Limb (tissue), 2 donors: ENCODE measurements around the gene RS1.
A peak's percentile ranks its signal among the peaks of the same experiment; 100 is the strongest.

Experiments used
- DNase-seq, 2 donors: peaks; one replicate each; pipeline ENCODE4 v3.0.0-alpha.2; 2016; ENCODE audit errors: extremely low spot score in 2 of 2

Gene RS1

GRCh38 chrX:18668071-18668835, 3.7 kb downstream of the RS1 start:
- DNase-seq: no peak

DNA sequence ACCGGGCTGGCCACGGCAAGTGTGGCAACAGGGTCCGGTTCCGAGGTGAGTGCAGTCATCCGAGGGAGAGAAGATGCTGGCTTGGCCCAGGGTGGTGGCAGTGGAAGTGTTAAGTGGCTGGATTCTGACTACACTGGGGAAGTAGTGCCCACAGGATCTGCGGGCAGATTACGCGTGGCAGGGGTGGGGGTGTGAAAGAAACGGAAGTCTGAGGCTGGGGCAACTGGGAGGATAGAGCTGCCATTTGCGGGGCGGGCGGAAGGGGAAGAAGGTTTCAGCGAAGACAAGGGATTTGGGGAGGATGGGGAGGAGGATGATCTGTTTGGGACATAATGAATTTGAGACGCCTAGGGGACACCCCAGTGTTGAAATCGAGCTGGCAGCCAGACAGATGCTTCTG, 5.3 kb downstream of the RS1 start:
- no peak for DNase-seq

DNA sequence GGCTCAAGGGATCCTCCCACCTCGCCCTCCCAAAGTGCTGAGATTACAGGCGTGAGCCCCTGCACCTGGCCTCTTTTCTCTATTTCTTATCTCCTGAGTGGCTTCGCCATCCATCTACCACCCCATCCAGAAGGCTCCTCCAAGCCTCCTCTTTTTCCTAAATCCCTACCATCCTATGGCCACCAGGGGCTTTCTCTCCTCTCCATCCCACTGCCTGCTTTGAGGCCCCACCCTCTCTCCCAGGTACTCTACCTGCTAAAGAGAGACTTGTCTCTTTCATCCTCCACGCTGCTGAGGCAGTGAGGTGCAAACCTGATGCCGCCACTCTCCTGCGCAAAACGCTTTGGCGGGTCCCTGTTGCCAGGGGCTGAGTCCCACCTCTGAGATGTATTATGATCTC, 7.0 kb downstream of the RS1 start:
- DNase-seq: no peak

- DNase-seq: no peak
Measured at GRCh38 chrX:18661273-18661672, 10.6 kb downstream of the RS1 start.

DNA sequence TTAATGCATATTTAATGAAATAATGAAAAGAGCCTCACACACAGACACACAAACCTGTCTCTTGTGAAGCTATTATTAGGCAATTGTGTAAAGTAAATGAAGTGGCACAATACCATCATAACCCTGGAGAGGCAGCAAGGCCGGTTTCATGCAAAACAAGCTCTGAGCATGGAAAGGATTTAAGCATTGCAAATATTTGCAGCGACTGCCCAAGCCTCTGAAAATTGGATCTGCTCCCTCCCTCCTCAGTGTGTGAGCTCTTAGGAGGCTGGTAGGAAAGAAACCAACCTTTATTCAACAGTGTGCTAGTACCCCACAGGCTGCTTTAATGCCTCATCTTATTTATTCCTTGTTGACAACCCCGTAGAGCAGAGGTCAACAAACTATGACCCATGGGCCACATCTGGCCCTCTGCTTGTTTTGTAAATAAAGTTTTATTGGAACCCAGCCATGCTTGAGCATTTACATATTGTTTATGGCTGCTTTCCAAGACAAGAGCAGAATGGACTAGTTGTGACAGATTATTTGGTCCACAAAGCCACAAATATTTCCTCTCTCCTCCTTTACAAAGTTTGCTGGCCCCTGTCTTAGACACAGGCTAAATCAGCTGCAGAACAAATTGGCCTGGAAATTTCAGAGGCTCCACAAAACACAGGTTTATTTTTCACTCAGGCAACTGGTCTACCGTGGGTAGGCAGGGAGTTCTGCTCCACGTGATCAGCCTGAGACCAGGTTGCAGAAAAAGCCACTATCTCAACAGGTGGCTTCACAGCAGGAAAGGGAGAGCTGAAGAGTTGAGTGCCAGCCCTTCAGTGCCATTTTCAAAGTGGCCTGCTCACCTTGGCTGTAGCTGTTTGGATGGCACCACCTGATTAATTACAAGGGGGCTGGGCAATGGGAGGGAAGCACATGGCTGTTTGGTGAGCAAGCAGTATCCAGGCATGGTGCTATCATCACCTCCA, 16.8 kb downstream of the RS1 start:
- no peak for DNase-seq

GRCh38 chrX:18652636-18653035, 19.3 kb downstream of the RS1 start:
- no peak for DNase-seq

GRCh38 chrX:18650662-18651061, 21.2 kb downstream of the RS1 start:
- DNase-seq: no peak

DNA sequence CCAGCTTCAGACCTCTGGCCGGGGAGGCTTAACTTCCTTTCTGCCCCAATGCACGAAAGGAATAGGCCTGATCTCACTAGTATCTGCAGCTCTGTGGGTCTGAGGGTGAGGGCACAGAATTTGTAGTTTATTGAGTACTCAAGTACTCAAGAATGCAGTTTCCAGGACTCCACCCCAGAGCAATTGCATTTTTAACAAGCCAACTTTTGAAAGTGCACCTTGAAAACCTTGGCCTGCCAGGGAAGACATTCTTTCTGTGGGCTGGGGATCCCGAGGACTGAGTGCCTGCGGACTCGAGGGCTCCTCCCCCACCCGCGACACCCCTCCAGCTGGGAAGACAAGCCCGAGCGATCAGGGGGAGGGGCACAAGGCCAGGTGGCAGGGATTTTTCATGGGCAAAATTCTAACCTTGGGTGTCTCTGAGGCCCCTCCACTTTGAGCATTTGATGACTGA, 22.4 kb downstream of the RS1 start:
- no peak for DNase-seq

GRCh38 chrX:18647621-18648020, 24.3 kb downstream of the RS1 start:
- no peak for DNase-seq

DNA sequence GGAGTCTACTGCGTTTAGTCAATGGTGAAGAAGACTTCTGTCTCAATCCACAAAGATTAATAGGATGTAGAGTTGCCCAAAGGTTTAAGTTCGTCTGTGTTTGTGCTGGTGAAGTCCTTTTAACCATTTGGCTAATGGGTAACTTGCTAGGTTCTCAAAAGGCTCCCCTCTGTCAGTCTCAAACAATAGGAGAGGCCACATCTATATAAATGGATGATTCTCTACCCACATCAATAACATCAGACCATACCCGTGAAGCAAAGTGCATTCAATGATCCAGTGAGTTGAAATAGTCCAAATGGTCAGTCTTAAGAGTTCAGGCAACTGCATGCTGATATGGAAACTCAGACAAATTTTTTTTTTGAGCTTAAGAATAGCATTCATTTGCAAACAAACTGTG, 28.1 kb downstream of the RS1 start:
- no peak for DNase-seq

- no peak for DNase-seq
Measured at GRCh38 chrX:18643243-18643642, 28.7 kb downstream of the RS1 start.

GRCh38 chrX:18640686-18641085, 31.2 kb downstream of the RS1 start:
- DNase-seq: peak; percentile 3 to 34

GRCh38 chrX:18639280-18639679, 32.6 kb downstream of the RS1 start:
- no peak for DNase-seq

DNA sequence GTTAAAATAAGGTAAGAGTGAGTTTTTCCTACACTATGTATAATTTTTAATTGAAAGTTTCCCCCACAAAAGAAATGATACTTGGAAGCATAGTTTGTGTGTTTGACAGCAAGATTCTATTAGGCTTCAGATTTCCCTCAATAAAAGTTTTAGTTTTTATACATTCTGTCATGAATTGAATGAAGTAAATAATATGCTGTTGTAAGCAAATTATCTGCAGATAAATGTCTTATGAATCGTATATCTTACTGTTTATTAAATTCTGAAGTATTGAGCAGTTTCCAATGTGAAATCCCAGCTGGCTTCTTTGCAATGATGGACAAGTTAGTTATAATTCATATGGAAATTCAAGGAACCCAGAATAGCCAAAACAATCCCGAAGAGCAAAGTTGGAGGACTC, 33.5 kb downstream of the RS1 start:
- DNase-seq: no peak

DNA sequence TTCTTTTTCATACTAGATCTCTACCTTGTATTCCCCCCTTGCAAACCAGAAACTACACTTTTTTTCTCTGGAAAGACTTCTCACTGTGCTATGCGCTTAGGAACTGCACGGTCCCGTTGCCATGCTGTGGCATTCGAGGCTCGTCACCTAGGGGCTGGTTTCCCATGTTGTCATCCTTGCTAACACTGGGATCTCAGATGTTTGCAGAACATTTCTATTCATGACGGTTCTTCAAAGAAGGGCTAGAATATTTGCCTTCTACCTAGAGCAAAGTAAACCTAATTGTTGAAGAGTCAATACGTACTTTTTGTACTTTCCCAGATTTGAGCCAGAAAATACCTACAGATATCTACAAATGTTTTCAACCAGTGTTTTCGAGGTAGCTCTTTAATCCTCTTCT, 41.0 kb downstream of the RS1 start:
- no peak for DNase-seq

- no peak for DNase-seq
Measured at GRCh38 chrX:18624599-18624998, 47.3 kb downstream of the RS1 start.

DNA sequence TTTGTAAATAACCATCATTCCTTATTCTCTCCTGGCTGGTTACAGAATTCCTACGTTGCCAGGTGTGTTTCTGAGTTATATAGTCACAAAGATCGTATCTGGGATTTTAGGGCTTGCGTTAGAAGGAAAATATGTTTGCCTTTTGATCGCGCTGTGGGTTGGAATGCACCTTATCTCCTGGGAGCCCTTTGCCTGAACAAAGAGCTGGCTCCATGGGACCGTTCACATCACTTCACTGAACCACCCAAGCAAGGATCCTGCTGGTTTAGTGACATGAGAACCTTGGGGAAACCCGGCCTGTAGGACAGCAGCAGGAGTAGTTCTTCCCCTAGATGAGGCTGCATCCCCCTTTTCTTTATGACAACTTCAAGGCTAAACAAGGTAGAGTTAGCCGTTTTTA, 51.6 kb downstream of the RS1 start:
- DNase-seq: no peak

- no peak for DNase-seq
Measured at GRCh38 chrX:18619288-18619687, 52.6 kb downstream of the RS1 start.

- DNase-seq: no peak
Measured at GRCh38 chrX:18617407-18617750, 54.5 kb downstream of the RS1 start.

DNA sequence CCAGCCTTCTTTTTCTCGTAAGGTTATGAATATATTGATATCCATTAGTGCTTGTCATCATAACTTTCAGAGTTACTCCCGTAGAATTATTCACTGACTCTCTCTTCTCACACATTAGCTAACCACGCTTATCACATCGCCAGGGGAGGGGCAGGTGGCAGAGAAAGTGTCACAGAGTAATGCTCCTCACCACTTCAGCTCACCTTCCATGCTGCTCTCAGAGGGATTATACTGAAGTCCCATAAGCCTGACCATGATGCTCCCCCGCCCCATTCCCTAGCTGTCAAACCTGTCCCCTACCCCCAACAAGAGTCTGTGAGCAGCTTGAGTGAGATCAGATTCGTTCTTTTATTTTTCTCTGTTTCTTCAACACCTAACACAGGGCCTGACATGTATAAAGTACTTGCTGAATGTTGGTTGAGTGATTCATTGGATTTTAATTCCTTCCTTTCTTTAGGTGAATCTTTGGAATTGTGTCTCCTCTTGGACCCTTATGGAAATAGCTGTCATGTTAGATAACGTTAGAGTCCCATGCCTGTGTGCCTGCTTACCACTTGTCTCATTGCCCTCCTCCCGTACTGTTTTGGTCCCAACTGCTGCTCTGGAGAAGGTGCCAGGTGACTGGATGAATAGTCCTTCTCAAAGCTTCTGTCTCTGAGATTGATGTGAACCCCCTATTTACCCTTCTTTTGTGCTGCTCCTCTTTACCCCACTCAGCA, 55.1 kb downstream of the RS1 start:
- no peak for DNase-seq

- DNase-seq: no peak
Measured at GRCh38 chrX:18613930-18614639, 57.8 kb downstream of the RS1 start.
